ENCODE results near the gene SCNN1G. TPM values are rescaled to one million over a fixed set of nuclear protein-coding genes. Genes with fewer than 3 reads are reported as not detected.

SCNN1G gene
- total and polyA plus RNA-seq, 12 donors = 0.03 to 0.30 (median 0.09) TPM; not detected in 8

- Histone ChIP-seq H3K4me3 (no peak overlapping the region), H3K27ac (no peak overlapping the region), H3K27me3 (peaks cover 0 to 13% (median 0%) of the 10 kb centered on the region in 7 donors), H3K9me3 (no peaks in the 10 kb centered on the region), H3K4me1 (no peaks in the 10 kb centered on the region), H3K36me3 (no peaks in the 10 kb centered on the region)
- ATAC-seq (no peak), DNase-seq (no peak)
- no peak for TF ChIP-seq CTCF (IDR thresholded peaks at IDR 0.05)
- intact Hi-C loops (cut with DNase I) = no loop called here
- 69 to 77% methylated on average over 7 of the region's 7 CpGs for WGBS, 2 donors
Measured at GRCh38 chr16:23214796-23215195, 32.3 kb downstream of the SCNN1G start.

GRCh38 chr16:23215435-23215834 lies 32.9 kb downstream of the SCNN1G start:
- no peak for TF ChIP-seq CTCF (IDR thresholded peaks at IDR 0.05)
- ATAC-seq = no peak
- Histone ChIP-seq H3K27ac (no peak overlapping the region), H3K27me3 (peaks cover 0 to 7% (median 0%) of the 10 kb centered on the region in 7 donors), H3K4me3 (no peak overlapping the region), H3K4me1 (no peaks in the 10 kb centered on the region), H3K36me3 (no peaks in the 10 kb centered on the region), H3K9me3 (no peaks in the 10 kb centered on the region)
- DNase-seq = no peak
- intact Hi-C loops (cut with DNase I) = no loop called here
- WGBS, 2 donors = 86 to 87% methylated on average over 10 of the region's 10 CpGs

GRCh38 chr16:23216658-23217246 lies 34.2 kb downstream of the SCNN1G start:
- TF ChIP-seq CTCF (IDR thresholded peaks at IDR 0.05) = no peak
- Histone ChIP-seq H3K4me3 (no peak overlapping the region), H3K9me3 (no peaks in the 10 kb centered on the region), H3K36me3 (no peaks in the 10 kb centered on the region), H3K27me3 (peaks cover 0 to 5% (median 0%) of the 10 kb centered on the region in 7 donors), H3K27ac (no peak overlapping the region), H3K4me1 (no peaks in the 10 kb centered on the region)
- WGBS, 2 donors = 75 to 79% methylated on average over 4 of the region's 4 CpGs
- DNase-seq (no peak), ATAC-seq (no peak)
- intact Hi-C loops (cut with DNase I) = no loop called here

GRCh38 chr16:23217646-23218045 lies 35.1 kb downstream of the SCNN1G start:
- H3K4me1 ChIP-seq = no peaks in the 10 kb centered on the region
- no peak overlapping the region for H3K27ac ChIP-seq
- no peak overlapping the region for H3K4me3 ChIP-seq
- DNase-seq (no peak), ATAC-seq (no peak)
- 57 to 77% methylated on average over 8 of the region's 8 CpGs for WGBS, 2 donors
- peaks cover 0 to 5% (median 0%) of the 10 kb centered on the region in 7 donors for H3K27me3 ChIP-seq
- no peak for TF ChIP-seq CTCF (IDR thresholded peaks at IDR 0.05)
- no peaks in the 10 kb centered on the region for H3K36me3 ChIP-seq
- intact Hi-C loops (cut with DNase I) = no loop called here
- H3K9me3 ChIP-seq = no peaks in the 10 kb centered on the region
